Measurements from ENCODE around the gene GYG2. TPM values are rescaled to one million over a fixed set of nuclear protein-coding genes. Genes with fewer than 3 reads are reported as not detected.

GYG2 gene
- total and polyA plus RNA-seq, 2 donors (not counting 3 experiments of a cell fraction or from before 2014, with no cell fraction given): 0.12 to 0.22 TPM

DNA sequence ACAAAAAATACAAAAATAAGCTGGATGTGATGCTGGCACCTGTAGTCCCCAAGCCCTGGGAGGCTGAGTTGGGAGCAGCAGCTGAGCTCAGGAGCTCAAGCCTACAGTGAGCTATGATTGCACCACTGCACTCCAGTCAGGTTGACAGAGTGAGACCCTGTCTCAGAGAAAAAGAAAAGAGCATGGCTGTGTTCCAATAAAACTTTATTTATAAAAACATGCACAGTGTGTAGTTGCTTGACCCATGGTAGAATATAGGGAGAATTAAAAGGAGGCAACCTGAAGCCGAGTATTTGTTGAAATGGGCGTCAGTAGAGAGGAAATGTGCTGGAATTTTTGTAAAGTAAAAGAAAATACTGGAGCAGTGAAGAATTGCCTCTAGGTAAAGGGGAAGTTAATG lies 27.0 kb downstream of the GYG2 start:
- H3K9me1 ChIP-seq (replicated peaks; ENCODE audit: control insufficient read depth, extremely low read depth, insufficient read depth, low read length): no peaks in the 10 kb centered on the region
- TF ChIP-seq JUN (IDR thresholded peaks at IDR 0.05; ENCODE audit: borderline replicate concordance, insufficient read depth, insufficient read length, low read depth): no peak
- TF ChIP-seq MYC (IDR thresholded peaks at IDR 0.05; ENCODE audit: low read depth, low read length): no peak
- TF ChIP-seq EZH2 (IDR thresholded peaks at IDR 0.05; ENCODE audit: borderline replicate concordance, low read depth, low read length, severe bottlenecking): no peak
- no peak for TF ChIP-seq POLR2A (IDR thresholded peaks at IDR 0.05; ENCODE audit: low read depth, low read length)
- TF ChIP-seq, protein P1, sequence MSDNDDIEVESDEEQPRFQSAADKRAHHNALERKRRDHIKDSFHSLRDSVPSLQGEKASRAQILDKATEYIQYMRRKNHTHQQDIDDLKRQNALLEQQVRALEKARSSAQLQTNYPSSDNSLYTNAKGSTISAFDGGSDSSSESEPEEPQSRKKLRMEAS (IDR thresholded peaks at IDR 0.05; ENCODE audit: insufficient read depth, insufficient read length): no peak
- TF ChIP-seq POLR2AphosphoS5 (IDR thresholded peaks at IDR 0.05; ENCODE audit: insufficient read depth, low read depth, low read length): no peak
- no peak for TF ChIP-seq FOS (IDR thresholded peaks at IDR 0.05; ENCODE audit: borderline replicate concordance, insufficient read depth, low read length)
- TF ChIP-seq GATA2 (IDR thresholded peaks at IDR 0.05; ENCODE audit: insufficient read depth, insufficient read length, low read depth, low read length): no peak
- TF ChIP-seq, protein P2, sequence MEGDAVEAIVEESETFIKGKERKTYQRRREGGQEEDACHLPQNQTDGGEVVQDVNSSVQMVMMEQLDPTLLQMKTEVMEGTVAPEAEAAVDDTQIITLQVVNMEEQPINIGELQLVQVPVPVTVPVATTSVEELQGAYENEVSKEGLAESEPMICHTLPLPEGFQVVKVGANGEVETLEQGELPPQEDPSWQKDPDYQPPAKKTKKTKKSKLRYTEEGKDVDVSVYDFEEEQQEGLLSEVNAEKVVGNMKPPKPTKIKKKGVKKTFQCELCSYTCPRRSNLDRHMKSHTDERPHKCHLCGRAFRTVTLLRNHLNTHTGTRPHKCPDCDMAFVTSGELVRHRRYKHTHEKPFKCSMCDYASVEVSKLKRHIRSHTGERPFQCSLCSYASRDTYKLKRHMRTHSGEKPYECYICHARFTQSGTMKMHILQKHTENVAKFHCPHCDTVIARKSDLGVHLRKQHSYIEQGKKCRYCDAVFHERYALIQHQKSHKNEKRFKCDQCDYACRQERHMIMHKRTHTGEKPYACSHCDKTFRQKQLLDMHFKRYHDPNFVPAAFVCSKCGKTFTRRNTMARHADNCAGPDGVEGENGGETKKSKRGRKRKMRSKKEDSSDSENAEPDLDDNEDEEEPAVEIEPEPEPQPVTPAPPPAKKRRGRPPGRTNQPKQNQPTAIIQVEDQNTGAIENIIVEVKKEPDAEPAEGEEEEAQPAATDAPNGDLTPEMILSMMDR (IDR thresholded peaks at IDR 0.05; ENCODE audit: extremely low read depth in 1 of 2, insufficient read depth in 1 of 2, low read depth in 1 of 2, low read length in 2 of 2): no peak
- no peak overlapping the region for H3K9ac ChIP-seq (replicated peaks; ENCODE audit: extremely low read depth, insufficient read depth, low read length)
- BruUV-seq (replicated peaks): no TSS peak
- intact Hi-C loops (cut with micrococcal nuclease): no loop called here
- H3K27ac ChIP-seq (ENCODE audit: insufficient read depth, low read depth, low read length): no peak overlapping the region
- no peaks in the 10 kb centered on the region for H3K9me3 ChIP-seq (replicated peaks; ENCODE audit: control insufficient read depth, insufficient read depth, low read length)
- H3K4me1 ChIP-seq (ENCODE audit: control insufficient read depth, extremely low read depth, insufficient read depth, low read length): no peaks in the 10 kb centered on the region
- H3K4me3 ChIP-seq (replicated peaks in 1 of 3; ENCODE audit: insufficient read depth in 1 of 3, low read depth in 1 of 3, low read length in 3 of 3): no peak overlapping the region
- dilution Hi-C loops (cut with MboI; ENCODE audit: extremely low pct_ligation_motif_present, low sequenced_read_pairs): no loop called here
- no peak overlapping the region for H3K4me2 ChIP-seq (ENCODE audit: insufficient read depth, low read length)
- no peaks in the 10 kb centered on the region for H3K36me3 ChIP-seq (ENCODE audit: control insufficient read depth in 2 of 2, extremely low read depth in 1 of 2, insufficient read depth in 2 of 2, low read length in 2 of 2)
- H4K20me1 ChIP-seq (replicated peaks; ENCODE audit: control insufficient read depth, extremely low read depth, insufficient read depth, low read length): no peaks in the 10 kb centered on the region
- FAIRE-seq: no peak
- H2AFZ ChIP-seq (ENCODE audit: low read depth, low read length): no peak overlapping the region
- no peak for DNase-seq (ENCODE audit: low read depth, low spot score)
- ChIA-PET CTCF (no interaction called here), POLR2A (no interaction called here)
- H3K79me2 ChIP-seq (ENCODE audit: control insufficient read depth, insufficient read depth, low read length): no peaks in the 10 kb centered on the region
- no peaks in the 10 kb centered on the region for H3K27me3 ChIP-seq (ENCODE audit: control insufficient read depth in 2 of 2, insufficient read depth in 2 of 2, low read length in 2 of 2)
